Body of pancreas (tissue), 4 donors: ENCODE results near the gene ASB5. TPM values are rescaled to one million over a fixed set of nuclear protein-coding genes. Genes with fewer than 3 reads are reported as not detected.

Source experiments
- ATAC-seq: fragments of 150-250 bp; one replicate; pipeline ENCODE4 v1.9.1; 2016
- DNase-seq, 4 donors: peaks; one replicate each; pipeline ENCODE4 v3.0.0-alpha.2; 2019
- H3K27ac ChIP-seq, 4 donors: fragments of 200-600 bp; sonication (generic); 1 replicate in 3 of 4; 2 replicates in 1 of 4; pipeline versions ENCODE4 v1.5.1 to v1.6.1; 2016 to 2019; ENCODE audit warnings: mild to moderate bottlenecking in 1 of 4, mixed read lengths in 1 of 4, moderate library complexity in 1 of 4
- H3K27me3 ChIP-seq, 2 donors: fragments of 200-600 bp; sonication (generic); one replicate each; pipeline ENCODE4 v1.6.0; 2016; ENCODE audit warnings: mild to moderate bottlenecking in 1 of 2
- H3K36me3 ChIP-seq, 2 donors: fragments of 200-600 bp; sonication (generic); replicated peaks in 1 of 2; 2 replicates each; pipeline ENCODE4 v1.5.1; 2016; ENCODE audit warnings: low read depth in 2 of 2; ENCODE audit not compliant: insufficient read depth in 1 of 2
- H3K4me1 ChIP-seq: fragments of 200-600 bp; sonication (generic); one replicate; pipeline ENCODE4 v1.6.0; 2016
- H3K4me3 ChIP-seq, 2 donors: fragments of 200-600 bp; sonication (generic); 1 replicate in 1 of 2; 2 replicates in 1 of 2; pipeline ENCODE4 v1.5.1; 2016 to 2019
- H3K9me3 ChIP-seq, 3 donors: fragments of 200-600 bp; sonication (generic); 1 replicate in 2 of 3; 2 replicates in 1 of 3; pipeline ENCODE4 v1.5.1; 2016
- CTCF ChIP-seq, 7 experiments: fragments of 450-650 bp in 4 of 7; fragments of 200-600 bp in 3 of 7; sonication (generic) in 3 of 7; IDR thresholded peaks; one replicate each; pipeline ENCODE4 v1.5.1; 2016 to 2019; ENCODE audit warnings: antibody characterized with exemption in 7 of 7
- POLR2A ChIP-seq, 3 donors: fragments of 450-650 bp; IDR thresholded peaks; one replicate each; pipeline ENCODE4 v1.6.1; 2016; ENCODE audit warnings: antibody characterized with exemption in 3 of 3, mild to moderate bottlenecking in 2 of 3
- WGBS, 2 donors: methylation state at CpG; one replicate each; pipeline ENCODE4 v1.1.5; 2017; 5-methylcytosine and 5-hydroxymethylcytosine counted together
- intact Hi-C: fragments of 100-400 bp; cut with DNase I; formaldehyde crosslinking; loops from one replicate; pipeline ENCODE4 v1.15.1; 2023
- total RNA-seq, 2 donors: library from RNA; depleted of rRNA; stranded (reverse); fragments of >200 nt; gene quantifications; one replicate each; pipeline ENCODE4 v1.1.0, GENCODE V29; 2016

The ASB5 gene
- total RNA-seq, 2 donors from 2014 or later: not detected

- H3K4me3 ChIP-seq: no peak overlapping the region
- ATAC-seq (no peak), DNase-seq (no peak)
- TF ChIP-seq CTCF (IDR thresholded peaks at IDR 0.05) (no peak), POLR2A (IDR thresholded peaks at IDR 0.05) (no peak)
- H3K9me3 ChIP-seq: no peaks in the 10 kb centered on the region
- H3K27ac ChIP-seq: no peak overlapping the region
- WGBS, 2 donors: 78 to 79% methylated on average over 3 of the region's 3 CpGs
- intact Hi-C loops: no loop called here
- no peaks in the 10 kb centered on the region for H3K27me3 ChIP-seq
- H3K4me1 ChIP-seq: no peaks in the 10 kb centered on the region
- no peaks in the 10 kb centered on the region for H3K36me3 ChIP-seq
These were observed 10.9 kb downstream of the ASB5 start for GRCh38 chr4:176258135-176258534.

- H3K4me1 ChIP-seq: no peaks in the 10 kb centered on the region
- no peak for DNase-seq
- H3K27me3 ChIP-seq: no peaks in the 10 kb centered on the region
- no peaks in the 10 kb centered on the region for H3K9me3 ChIP-seq
- H3K4me3 ChIP-seq: no peak overlapping the region
- no peak for ATAC-seq
- TF ChIP-seq POLR2A (IDR thresholded peaks at IDR 0.05): no peak
- no peak for TF ChIP-seq CTCF (IDR thresholded peaks at IDR 0.05)
- H3K36me3 ChIP-seq: no peaks in the 10 kb centered on the region
- 21% methylated on average over 1 of the region's 1 CpG for WGBS, 2 donors
- intact Hi-C loops: no loop called here
- H3K27ac ChIP-seq: no peak overlapping the region
These were observed 12.1 kb downstream of the ASB5 start for GRCh38 chr4:176256921-176257320.

DNA sequence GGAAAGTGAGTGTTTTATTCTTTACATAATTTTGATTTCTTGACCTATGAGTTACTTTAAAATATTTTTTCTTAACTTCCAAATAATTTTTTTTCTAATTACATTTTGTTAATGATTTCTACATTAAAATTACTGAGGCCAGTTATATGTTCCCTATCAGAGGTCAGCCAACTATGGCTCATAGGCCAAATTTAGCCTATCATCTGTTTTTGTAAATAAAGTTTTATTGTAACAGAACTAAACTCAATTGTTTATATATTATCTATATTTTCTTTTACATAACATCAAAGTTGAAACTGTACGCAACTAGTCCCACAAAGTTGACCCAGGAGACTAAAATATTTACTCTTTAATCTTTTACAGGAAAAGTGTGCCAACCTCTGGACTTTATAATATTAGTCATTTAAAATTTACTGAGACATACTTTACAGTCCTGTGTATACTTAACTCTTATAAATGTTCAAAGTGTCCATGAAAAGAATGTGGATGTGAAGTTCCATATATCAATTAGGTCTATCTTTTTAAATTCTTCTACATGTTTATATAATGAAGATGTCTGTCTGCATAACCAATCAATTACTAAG, 26.2 kb downstream of the ASB5 start:
- no peak overlapping the region for H3K27ac ChIP-seq
- H3K9me3 ChIP-seq: no peaks in the 10 kb centered on the region
- no peak for DNase-seq
- no peaks in the 10 kb centered on the region for H3K36me3 ChIP-seq
- 79 to 88% methylated on average over 1 of the region's 1 CpG for WGBS, 2 donors
- H3K27me3 ChIP-seq: no peaks in the 10 kb centered on the region
- intact Hi-C loops: no loop called here
- TF ChIP-seq CTCF (IDR thresholded peaks at IDR 0.05) (no peak), POLR2A (IDR thresholded peaks at IDR 0.05) (no peak)
- H3K4me3 ChIP-seq: no peak overlapping the region
- H3K4me1 ChIP-seq: no peaks in the 10 kb centered on the region
- ATAC-seq: no peak

- Histone ChIP-seq H3K27me3 (no peaks in the 10 kb centered on the region), H3K36me3 (no peaks in the 10 kb centered on the region), H3K4me3 (no peak overlapping the region), H3K9me3 (no peaks in the 10 kb centered on the region), H3K27ac (no peak overlapping the region), H3K4me1 (no peaks in the 10 kb centered on the region)
- 80 to 83% methylated on average over 8 of the region's 8 CpGs for WGBS, 2 donors
- TF ChIP-seq POLR2A (IDR thresholded peaks at IDR 0.05) (no peak), CTCF (IDR thresholded peaks at IDR 0.05) (no peak)
- no peak for ATAC-seq
- intact Hi-C loops: no loop called here
- DNase-seq: no peak
These were observed 27.3 kb downstream of the ASB5 start for GRCh38 chr4:176241703-176242102.

GRCh38 chr4:176238826-176239225, 30.2 kb downstream of the ASB5 start:
- Histone ChIP-seq H3K4me1 (no peaks in the 10 kb centered on the region), H3K36me3 (no peaks in the 10 kb centered on the region), H3K27me3 (no peaks in the 10 kb centered on the region), H3K4me3 (no peak overlapping the region), H3K9me3 (no peaks in the 10 kb centered on the region), H3K27ac (no peak overlapping the region)
- ATAC-seq (no peak), DNase-seq (no peak)
- 59 to 60% methylated on average over 4 of the region's 4 CpGs for WGBS, 2 donors
- no peak for TF ChIP-seq CTCF (IDR thresholded peaks at IDR 0.05)
- intact Hi-C loops: no loop called here
